HG03521 (cell line): ENCODE data around the gene KCNMB1.
"Not testable (repeated sequence)": the region's sequence is repeated elsewhere in the genome, so short reads cannot be mapped to it uniquely, and the experiment has no call there.

ENCODE experiments used
- ATAC-seq: cut with Tn5 transposase; IDR thresholded peaks from one replicate; pipeline ENCODE4 v1.9.1; 2021; ENCODE audit warnings: mild to moderate bottlenecking, moderate library complexity; ENCODE audit not compliant: unreplicated experiment

The KCNMB1 gene

GRCh38 chr5:170380361-170380951 lies 8.7 kb downstream of the KCNMB1 start:
- ATAC-seq = no peak

- no peak for ATAC-seq
These were observed 10.4 kb downstream of the KCNMB1 start for GRCh38 chr5:170378740-170379139.

GRCh38 chr5:170377027-170377426 lies 12.1 kb downstream of the KCNMB1 start:
- no peak for ATAC-seq

- ATAC-seq = not testable (repeated sequence)
These were observed 12.6 kb downstream of the KCNMB1 start for GRCh38 chr5:170376526-170376925.

GRCh38 chr5:170375283-170375682 lies 13.9 kb downstream of the KCNMB1 start:
- no peak for ATAC-seq

GRCh38 chr5:170372971-170373370 lies 16.2 kb downstream of the KCNMB1 start:
- no peak for ATAC-seq

- no peak for ATAC-seq
These were observed 20.6 kb downstream of the KCNMB1 start for GRCh38 chr5:170368586-170368985.

- ATAC-seq = no peak
These were observed 22.9 kb downstream of the KCNMB1 start for GRCh38 chr5:170366276-170366675.

- ATAC-seq = no peak
These were observed 23.3 kb downstream of the KCNMB1 start for GRCh38 chr5:170365831-170366230.

GRCh38 chr5:170365011-170365410 lies 24.2 kb downstream of the KCNMB1 start:
- no peak for ATAC-seq

- no peak for ATAC-seq
These were observed 25.5 kb downstream of the KCNMB1 start for GRCh38 chr5:170363671-170364070.

GRCh38 chr5:170362656-170363055 lies 26.5 kb downstream of the KCNMB1 start:
- ATAC-seq = no peak

GRCh38 chr5:170362102-170362501 lies 27.1 kb downstream of the KCNMB1 start:
- ATAC-seq = no peak

- ATAC-seq = no peak
These were observed 27.6 kb downstream of the KCNMB1 start for GRCh38 chr5:170361616-170362015.

- ATAC-seq = no peak
These were observed 28.1 kb downstream of the KCNMB1 start for GRCh38 chr5:170361116-170361515.

- ATAC-seq = no peak
These were observed 28.5 kb downstream of the KCNMB1 start for GRCh38 chr5:170360709-170361108.

- ATAC-seq = no peak
These were observed 31.2 kb downstream of the KCNMB1 start for GRCh38 chr5:170357955-170358444.

GRCh38 chr5:170355601-170356098 lies 33.5 kb downstream of the KCNMB1 start:
- no peak for ATAC-seq

GRCh38 chr5:170353961-170354360 lies 35.2 kb downstream of the KCNMB1 start:
- ATAC-seq = no peak

- ATAC-seq = no peak
These were observed 36.0 kb downstream of the KCNMB1 start for GRCh38 chr5:170353011-170353761.

GRCh38 chr5:170348137-170348633 lies 41.0 kb downstream of the KCNMB1 start:
- no peak for ATAC-seq

- ATAC-seq = no peak
These were observed 42.1 kb downstream of the KCNMB1 start for GRCh38 chr5:170347022-170347567.
